ENCODE results near the gene ENHO. TPM values are rescaled to one million over a fixed set of nuclear protein-coding genes. Genes with fewer than 3 reads are reported as not detected.
"Not testable (repeated sequence)": the region's sequence is repeated elsewhere in the genome, so short reads cannot be mapped to it uniquely, and the experiment has no call there.

ENHO gene
- total RNA-seq, 1 experiment from 2014 or later, result 0.94 TPM

DNA sequence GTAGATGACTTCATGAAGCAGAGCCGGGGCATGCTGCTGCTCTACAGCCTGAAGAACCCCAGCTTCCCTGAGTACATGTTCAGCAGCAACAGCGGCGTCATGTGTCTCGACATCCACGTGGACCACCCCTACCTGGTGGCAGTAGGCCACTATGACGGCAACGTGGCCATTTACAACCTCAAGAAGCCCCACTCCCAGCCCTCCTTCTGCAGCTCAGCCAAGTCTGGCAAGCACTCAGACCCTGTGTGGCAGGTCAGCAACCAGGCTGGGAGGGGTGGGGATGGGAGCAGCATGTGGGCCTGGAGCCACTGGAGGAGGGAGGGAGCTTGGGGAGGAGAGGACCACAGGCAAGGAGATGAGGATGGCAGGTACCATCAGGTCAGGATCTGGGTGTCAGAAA is 16.2 kb downstream of the ENHO start:
- no peak for DNase-seq (ENCODE audit: low spot score)

- no peak for DNase-seq (ENCODE audit: low spot score)
These were observed 17.2 kb downstream of the ENHO start for GRCh38 chr9:34505370-34506120.

GRCh38 chr9:34503406-34503805 is 19.4 kb downstream of the ENHO start:
- no peak for DNase-seq (ENCODE audit: low spot score)

GRCh38 chr9:34502891-34503290 is 19.9 kb downstream of the ENHO start:
- DNase-seq (ENCODE audit: low spot score), result peak; percentile 40

GRCh38 chr9:34502471-34502870 is 20.3 kb downstream of the ENHO start:
- DNase-seq (ENCODE audit: low spot score), result no peak

- peak; percentile 81 for DNase-seq (ENCODE audit: low spot score)
These were observed 20.8 kb downstream of the ENHO start for GRCh38 chr9:34501889-34502425.

DNA sequence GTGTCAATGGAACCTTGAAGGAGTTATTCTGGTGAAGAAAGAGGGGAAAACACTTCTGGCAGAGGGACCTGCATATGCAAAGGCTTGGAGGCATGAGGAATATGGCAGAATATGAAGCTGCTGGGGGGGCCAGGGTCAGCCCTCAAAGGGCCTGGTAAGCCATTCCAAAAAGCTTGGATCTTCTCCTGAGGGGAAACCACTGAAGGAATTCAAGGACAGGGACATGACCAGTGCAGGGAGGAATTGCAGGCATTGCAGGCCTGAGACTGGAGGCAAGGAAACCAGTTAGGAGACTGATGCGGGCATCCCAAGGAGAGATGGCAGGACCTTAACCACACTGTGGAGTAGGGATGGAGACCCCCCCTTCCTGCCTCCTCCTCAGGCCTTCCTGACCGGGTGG is 21.4 kb downstream of the ENHO start:
- DNase-seq (ENCODE audit: low spot score), result no peak

DNA sequence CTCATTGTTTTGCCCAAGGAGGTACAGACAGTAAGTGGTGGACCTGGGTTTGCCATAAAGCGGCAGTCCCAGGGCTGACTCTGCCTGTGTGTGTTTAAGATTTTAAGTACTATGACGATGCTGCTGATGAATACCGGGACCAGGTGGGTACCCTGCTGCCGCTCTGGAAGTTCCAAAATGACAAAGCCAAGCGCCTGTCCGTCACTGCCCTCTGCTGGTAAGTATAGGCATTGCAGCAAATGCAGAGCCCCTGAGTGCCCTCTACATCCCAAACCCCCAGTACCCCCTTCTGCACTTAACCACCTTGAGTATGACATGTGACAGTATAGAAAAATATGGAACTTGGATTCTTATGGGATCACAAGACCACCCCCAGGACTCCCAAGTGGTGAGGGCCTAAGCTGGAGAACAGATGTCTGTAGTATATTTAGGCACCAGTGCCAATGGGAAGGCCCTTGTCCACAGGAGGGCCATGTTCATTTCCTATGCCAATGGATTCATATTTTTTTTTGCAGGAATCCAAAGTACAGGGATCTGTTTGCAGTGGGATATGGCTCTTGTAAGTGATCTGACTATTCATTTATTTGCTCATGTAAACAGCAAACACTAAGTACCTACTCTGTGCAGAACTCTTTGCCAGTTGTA is 22.0 kb downstream of the ENHO start:
- peak; percentile 75 for DNase-seq (ENCODE audit: low spot score)

- no peak for DNase-seq (ENCODE audit: low spot score)
These were observed 23.7 kb downstream of the ENHO start for GRCh38 chr9:34499076-34499475.

DNA sequence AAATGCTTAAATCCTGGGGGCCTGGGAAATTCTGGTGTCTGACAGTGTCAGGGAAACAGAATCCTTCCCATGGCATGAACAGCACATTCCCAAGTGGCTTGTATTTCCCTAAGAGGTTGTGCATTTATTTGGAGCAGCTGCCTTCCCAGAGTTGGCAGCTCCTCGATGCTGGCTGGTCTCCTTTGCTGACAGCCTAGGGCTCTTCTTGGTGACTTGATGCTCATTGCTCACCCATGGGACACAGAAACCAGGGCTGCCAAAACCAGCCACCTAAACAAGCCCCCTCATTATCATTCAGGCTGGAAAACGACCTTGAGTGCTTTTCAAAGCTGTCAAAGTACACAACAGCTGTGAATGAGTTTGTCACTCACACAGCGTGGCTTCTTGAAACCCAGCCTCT is 24.2 kb downstream of the ENHO start:
- no peak for DNase-seq (ENCODE audit: low spot score)

GRCh38 chr9:34496149-34496712 is 26.6 kb downstream of the ENHO start:
- DNase-seq (ENCODE audit: low spot score), result no peak

DNA sequence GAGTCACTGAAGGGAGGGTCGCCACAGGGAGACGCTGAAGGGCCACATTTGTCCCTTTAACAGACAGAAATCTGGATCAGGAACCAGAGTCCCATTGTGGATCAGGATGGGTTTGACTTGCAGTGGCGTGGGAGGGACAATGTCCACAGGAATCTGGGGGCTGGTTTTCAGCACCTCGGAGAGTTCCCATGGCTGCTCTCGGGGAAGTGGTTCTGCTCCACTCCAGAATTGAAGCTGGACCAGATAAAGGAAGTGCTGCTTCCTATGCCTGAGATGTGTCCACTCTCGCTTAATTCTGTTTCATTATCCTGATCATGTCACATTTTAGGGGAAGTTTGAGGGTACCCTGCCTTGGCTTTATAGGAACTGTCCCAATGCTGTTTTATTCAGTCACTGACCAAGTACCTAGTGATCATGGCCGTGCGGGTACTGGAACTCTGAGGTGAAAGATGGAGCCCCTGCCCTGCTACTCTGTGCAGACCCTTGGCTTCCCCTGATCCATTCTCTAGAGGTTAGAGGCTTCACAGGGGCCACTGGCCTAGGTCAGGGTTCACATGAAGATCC is 28.7 kb downstream of the ENHO start:
- DNase-seq (ENCODE audit: low spot score), result peak; percentile 53

- peak; percentile 29 for DNase-seq (ENCODE audit: low spot score)
These were observed 30.7 kb downstream of the ENHO start for GRCh38 chr9:34492051-34492450.

DNA sequence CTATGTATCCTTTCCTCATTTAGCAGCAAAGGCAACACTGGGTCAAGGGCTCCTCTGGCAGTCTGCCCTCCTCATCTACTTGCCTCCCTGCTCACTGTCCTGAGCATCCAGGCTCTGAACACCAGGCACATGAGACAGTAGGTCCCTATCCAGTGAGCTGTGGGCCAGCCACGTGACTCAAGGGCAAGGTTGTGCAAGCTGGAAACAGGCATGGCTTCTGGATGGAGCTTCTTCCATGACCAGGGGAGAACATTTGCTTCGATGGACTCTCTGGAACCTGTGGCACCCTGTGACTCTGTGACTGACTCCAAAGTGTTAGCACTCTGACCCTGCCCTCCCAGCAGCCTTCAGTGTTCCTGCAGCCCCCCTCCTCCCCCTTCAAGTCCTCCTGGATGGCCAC is 31.2 kb downstream of the ENHO start:
- DNase-seq (ENCODE audit: low spot score), result no peak

DNA sequence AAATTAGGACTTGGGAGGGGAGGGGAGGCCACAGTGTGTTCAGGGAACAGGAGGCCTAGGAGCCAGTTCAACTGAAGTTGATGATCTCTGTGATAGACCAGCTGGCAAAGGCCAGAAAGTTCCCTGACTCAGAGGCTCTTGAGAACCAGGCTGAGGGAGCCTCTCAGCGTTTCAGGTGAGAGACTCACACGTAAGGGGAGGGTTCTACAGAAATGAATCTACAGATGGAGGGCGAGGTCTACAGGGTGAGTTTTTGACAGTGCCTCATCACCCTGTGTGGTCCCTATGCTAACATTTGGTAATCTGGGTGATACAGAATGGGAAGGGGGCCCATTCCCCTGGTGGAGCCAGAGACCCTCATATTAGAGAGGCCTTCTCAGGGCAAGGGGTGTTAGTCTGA is 32.0 kb downstream of the ENHO start:
- DNase-seq (ENCODE audit: low spot score), result no peak

GRCh38 chr9:34490360-34490759 is 32.4 kb downstream of the ENHO start:
- no peak for DNase-seq (ENCODE audit: low spot score)

DNA sequence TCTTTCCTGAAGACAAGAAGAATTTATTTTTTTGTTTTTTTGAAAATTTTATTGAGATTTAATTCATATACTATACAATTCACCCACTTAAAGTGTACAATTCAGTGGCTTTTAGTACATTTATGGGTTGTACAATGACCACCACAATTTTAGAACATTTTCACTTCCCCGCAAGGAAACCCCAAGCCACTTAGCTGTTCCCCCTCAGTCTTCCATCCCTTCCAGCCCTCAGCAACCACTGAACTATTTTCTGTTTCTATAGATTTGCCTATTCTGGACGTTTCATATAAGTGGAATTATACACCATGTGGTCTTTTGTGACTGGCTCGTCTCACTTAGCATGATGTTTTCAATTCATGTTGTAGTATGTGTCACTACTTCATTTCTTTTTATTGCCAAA is 36.2 kb downstream of the ENHO start:
- DNase-seq (ENCODE audit: low spot score), result no peak

GRCh38 chr9:34485822-34486221 is 37.0 kb downstream of the ENHO start:
- DNase-seq (ENCODE audit: low spot score), result no peak

GRCh38 chr9:34484678-34485077 is 38.1 kb downstream of the ENHO start:
- peak; percentile 73 for DNase-seq (ENCODE audit: low spot score)

DNA sequence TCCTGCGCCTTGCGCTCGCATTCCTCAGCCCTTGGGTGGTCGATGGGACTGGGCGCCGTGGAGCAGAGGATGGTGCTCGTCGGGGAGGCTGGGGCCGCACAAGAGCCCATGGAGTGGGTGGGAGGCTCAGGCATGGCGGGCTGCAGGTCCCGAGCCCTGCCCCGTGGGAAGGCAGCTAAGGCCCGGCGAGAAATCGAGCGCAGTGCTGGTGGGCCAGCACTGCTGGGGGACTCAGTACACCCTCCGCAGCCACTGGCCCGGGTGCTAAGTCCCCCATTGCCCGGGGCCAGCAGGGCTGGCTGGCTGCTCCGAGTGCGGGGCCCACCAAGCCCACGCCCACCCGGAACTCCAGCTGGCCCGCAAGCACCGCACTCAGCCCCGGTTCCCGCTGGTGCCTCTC is 40.0 kb downstream of the ENHO start:
- not testable (repeated sequence) for DNase-seq (ENCODE audit: low spot score)

DNA sequence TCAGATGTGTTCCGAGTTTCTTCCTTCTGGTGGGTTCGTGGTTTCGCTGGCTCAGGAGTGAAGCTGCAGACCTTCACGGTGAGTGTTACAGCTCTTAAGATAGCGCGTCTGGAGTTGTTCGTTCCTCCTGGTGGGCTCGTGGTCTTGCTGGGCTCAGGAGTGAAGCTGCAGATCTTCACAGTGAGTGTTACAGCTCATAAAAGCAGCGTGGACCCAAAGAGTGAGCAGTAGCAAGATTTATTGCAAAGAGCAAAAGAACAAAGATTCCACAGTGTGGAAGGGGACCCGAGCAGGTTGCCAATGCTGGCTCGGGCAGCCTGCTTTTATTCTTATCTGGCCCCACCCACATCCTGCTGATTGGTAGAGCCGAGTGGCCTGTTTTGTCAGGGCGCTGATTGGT is 41.2 kb downstream of the ENHO start:
- not testable (repeated sequence) for DNase-seq (ENCODE audit: low spot score)

- DNase-seq (ENCODE audit: low spot score), result no peak
These were observed 43.3 kb downstream of the ENHO start for GRCh38 chr9:34479431-34479866.

Data from HT-29 (cell line).